GOT3 (cell line): Measurements from ENCODE around the gene GALNT3.

Experiments
- DNase-seq: peaks from one replicate; lab custom pipeline; 2025; ENCODE audit warnings: mixed read lengths; lab: John Stamatoyannopoulos, UW

GALNT3 gene

DNA sequence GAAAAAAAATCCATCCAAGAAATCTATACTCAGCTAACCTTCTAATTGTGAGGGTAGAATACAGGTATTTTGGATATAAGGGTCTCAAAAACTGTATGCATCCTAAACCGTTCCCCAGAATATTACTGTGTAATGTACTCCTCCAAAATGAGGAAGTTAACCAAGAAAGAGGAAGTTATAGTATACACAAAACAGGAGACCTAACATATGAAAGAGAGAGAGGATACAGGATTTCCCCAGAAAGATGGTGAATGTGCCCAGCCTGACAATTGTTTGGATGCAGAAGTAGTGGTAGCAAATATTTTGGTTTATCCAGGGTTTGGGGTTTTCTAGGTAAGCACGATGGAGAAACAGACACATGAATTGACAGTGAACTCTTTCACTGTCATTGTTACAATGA, 50.6 kb downstream of the GALNT3 start:
- DNase-seq = no peak

DNA sequence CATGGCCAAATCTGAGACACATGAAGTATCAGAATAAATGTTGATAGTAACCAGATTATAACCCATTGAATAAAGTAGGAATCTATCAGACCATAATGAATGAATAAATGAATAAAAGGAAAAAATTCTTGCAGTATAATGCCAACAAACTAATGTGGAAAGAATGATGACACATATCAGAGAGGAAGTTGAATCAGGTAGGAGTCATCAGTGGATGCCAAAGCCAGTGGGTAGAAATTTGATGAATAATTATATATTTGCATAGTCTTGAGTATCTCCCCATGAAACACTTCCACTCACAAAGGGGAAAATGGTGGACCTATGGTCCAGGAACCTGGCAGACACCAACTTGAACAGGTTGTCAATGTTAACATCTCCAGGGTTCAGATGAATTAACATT, 68.6 kb downstream of the GALNT3 start:
- no peak for DNase-seq

DNA sequence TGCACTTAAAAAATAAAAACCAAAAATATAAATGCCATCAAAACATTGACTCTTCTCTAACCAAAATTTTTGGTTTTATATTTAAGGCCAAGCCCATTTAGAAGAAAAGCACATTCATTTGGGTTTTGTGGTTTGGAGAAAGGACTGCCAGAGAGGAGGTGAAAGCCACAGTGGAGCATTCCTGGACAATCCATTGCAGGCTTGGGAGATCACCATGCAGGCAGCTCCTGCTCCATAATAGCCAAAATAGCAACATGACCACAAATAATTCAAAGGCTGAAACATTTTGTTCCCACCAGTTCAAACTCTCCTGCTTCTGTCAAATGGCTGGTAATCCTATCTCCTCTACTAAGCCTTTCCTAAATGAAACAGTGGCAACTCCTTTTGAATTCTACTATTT, 73.5 kb downstream of the GALNT3 start:
- no peak for DNase-seq

DNA sequence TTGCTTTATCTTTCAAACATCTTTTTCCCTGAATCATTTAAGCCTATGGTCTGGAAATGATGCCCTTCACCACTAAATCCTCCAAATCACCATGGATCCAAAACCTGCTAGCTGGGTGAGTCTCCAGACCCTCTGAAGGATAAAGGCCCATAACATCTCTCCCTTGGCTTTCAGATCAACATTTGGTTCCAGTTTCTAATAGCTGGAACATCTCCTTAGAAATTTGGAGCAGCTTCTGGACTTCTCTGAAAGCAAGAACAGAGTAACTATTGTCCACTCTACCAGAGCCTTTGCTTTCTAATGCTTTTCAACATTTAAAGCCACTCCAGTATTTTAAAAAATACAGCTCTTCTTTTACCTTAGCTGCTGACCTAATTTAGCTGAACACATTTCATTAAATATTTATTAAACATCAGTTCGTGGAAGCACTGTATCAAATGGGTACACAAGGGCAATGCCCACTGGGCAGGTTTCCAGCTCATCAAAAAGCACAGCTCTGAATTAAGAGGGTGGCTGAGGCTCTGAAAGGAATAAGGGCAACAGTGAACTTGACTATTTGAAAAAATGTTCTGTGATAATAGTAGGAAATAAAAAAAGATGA, 75.3 kb downstream of the GALNT3 start:
- DNase-seq = no peak

DNA sequence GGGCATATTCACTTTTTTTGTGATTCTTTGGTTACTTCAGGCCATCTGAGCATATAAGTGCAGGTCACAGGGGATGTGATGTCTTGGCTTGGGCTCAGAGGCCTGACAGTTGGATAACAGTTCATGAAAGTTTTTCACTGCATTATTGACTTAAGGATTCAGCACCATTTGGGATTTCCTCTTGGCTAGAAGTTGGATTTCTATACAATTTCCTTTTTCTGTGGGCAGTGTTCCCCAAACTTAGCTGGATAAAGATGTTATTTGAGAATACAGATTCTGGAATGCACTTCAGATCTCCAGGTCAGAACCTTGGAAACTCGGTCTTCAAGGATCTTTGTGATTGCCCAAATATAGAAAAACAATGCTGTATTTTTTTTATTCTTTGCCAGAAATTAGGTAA, 78.0 kb downstream of the GALNT3 start:
- DNase-seq = no peak

DNA sequence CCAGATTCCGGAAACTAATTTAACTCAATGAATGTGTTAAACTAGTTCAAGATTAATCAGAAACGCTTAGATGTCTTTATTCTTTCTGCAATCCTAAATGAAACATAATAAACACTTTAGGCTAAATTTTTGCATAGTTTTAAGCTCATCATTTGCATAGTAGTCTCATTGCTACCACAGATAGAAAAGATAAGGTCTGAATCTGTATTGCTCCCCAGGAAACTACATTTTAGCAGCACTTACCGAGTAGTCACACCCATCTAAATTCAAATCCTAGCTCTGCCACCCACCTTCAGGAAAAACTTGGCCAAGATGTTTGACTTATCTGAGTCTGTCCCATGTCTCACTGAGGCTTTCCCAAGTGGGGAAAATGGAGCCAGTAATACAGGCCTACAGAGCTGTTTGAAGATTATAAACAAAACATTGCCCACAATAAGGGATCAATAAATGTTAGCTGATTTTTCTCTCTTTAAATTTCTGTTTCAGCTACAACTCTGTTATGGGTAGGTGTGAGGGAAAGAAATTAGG, 87.0 kb downstream of the GALNT3 start:
- DNase-seq = no peak

DNA sequence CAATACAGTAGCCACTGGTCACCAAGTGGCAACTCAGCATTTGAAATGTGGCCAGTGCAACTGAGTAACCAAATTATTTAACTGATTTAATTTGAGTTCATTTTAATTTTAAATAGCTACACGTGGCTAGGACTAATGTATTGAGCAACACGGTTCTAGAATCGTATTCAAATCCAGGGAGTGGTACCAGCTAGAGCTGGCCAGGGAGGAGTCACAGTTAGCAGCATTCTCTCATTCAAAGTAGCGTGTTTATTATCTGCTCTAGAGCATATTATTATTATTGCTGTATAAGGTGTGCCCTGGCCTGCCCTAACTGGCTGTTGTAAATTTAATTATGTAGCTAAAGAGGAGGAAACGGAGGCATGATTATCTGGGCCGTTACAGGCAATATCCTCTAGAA, 92.9 kb downstream of the GALNT3 start:
- DNase-seq = no peak

DNA sequence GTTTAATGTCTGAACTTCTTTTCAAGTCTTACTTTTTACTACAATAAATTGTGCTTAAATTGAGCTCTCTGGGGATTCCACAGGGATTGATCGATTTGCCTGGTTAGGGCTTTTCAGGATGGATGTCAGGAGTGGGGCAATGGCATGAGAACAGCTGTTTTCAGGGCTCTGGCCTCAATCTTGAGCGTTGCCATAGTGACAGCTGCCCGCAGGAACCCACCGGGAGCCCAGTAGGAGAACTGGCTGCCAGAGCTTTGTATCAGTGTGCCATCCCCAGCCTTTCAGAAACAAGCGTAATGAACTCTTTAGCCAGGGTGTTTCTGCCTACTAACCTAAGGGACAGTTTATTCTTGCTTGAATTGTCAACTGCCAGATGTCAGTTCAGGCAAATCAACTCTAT, 93.5 kb downstream of the GALNT3 start:
- DNase-seq = no peak

DNA sequence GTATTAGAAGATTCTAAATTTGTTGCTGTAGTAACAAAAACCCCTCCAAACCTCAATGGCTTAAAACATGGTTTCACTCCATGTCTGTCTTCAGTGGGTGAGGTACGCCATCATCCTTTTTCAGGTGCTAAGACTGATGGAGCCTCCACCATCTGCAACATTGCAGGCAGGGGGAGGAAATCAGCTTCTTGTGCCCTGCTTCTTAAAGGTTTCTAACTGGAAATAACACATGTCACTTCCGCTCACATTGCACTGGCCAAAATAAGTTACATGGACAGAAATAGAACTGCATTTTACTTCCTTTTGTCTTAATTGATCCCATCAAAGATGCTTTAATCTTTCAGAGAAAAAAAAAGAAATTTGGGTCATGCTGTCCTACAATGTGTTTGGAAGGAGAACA, 94.1 kb downstream of the GALNT3 start:
- DNase-seq = no peak

DNA sequence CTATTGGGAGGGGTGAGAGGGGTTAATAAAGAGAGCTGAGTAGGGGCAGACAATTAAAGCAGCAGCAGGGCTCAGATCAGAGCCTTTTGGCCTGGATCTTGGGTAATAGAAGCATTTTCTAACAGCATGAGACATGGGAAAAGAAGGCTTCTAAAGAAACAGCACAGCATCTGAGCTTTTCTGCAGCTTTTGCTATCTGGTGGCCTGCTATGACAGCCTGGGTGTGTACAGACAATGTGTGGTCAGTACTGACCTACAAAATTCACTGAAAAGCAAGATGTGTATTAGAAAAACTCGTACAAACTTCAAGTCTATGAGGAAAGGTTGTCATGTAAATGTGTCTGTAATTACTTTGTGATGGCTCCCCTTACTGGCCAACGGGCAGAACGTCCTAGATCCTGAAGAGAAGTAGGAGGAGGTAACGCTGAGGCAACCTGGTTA, 95.6 kb downstream of the GALNT3 start:
- DNase-seq = no peak

DNA sequence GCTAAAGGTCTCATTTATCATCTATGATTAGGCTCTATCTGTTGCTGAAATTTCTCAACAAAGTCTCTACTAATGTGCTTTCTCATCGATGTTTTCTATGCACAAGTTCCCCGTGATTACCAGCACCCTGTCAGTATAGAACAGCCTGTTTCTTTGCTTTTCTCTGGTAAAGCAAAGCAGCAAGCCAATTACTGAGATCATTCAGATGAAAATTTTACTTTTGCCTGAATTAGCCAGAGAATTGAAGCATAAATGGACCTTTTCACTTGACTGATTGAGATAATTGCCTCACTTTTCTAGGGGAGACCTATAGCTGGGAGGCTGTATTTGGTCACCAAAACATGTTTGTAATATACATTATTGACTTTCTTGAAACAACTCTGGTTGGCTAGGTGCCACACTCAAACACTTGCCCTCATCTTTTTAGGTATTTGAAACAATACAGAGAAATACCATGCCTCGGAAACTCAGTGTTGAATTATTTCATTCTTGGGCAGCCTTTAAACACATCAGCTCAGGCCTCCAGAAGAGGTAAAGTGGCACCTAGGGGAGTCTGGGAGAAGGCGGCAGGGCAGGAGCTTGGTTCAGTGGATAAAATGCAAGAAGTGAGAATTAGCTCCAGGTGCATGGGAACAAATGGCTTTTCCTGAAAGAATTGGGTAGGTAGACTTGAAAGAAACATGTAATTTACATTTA, 96.2 kb downstream of the GALNT3 start:
- no peak for DNase-seq
